Pancreas (tissue), 10 donors: Measurements from ENCODE around the gene GALNT3. TPM values are rescaled to one million over a fixed set of nuclear protein-coding genes. Genes with fewer than 3 reads are reported as not detected.

Experiments
- ATAC-seq, 4 donors: fragments of 200-7000 bp; cut with Tn5 transposase; one replicate each; pipeline versions ENCODE4 v1.8.0 to v1.9.1; 2020; ENCODE audit warnings: mild to moderate bottlenecking in 4 of 4, moderate library complexity in 4 of 4
- DNase-seq, 6 donors: peaks; one replicate each; pipeline ENCODE4 v3.0.0-alpha.2; 2020
- FAIRE-seq: peaks from 2 replicates; lab custom pipeline; 2012; peaks lifted over from hg19 to GRCh38; lab: Jason Lieb, UNC
- H3K27ac ChIP-seq, 4 donors: fragments of 200-600 bp; sonication (generic); 1 replicate in 3 of 4; 2 replicates in 1 of 4; pipeline versions ENCODE4 v1.5.0 to v1.8.0; 2020
- H3K27me3 ChIP-seq, 4 donors: fragments of 200-600 bp; one replicate each; pipeline ENCODE4 v1.8.0; 2021
- H3K36me3 ChIP-seq, 3 donors: fragments of 200-600 bp; sonication (generic) in 1 of 3; one replicate each; pipeline versions ENCODE4 v1.5.0 to v1.8.0; 2020 to 2021
- H3K4me1 ChIP-seq, 3 donors: fragments of 200-600 bp; one replicate each; pipeline ENCODE4 v1.8.0; 2021
- H3K4me3 ChIP-seq, 4 donors: fragments of 200-600 bp; sonication (generic) in 2 of 4; one replicate each; pipeline versions ENCODE4 v1.5.0 to v1.8.0; 2020 to 2021
- H3K9me3 ChIP-seq, 4 donors: fragments of 200-600 bp; one replicate each; pipeline ENCODE4 v1.8.0; 2021
- WGBS, 2 donors: extraction: QIAGEN DNeasy Blood & Tissue Kit; methylation state at CpG; one replicate each; pipeline ENCODE4 v1.1.7; 2013; 5-methylcytosine and 5-hydroxymethylcytosine counted together
- intact Hi-C, 3 donors: fragments of 100-400 bp; cut with DNase I; formaldehyde crosslinking; loops; one replicate each; pipeline versions ENCODE4 v1.11.1 to v1.14.2; 2022
- polyA plus RNA-seq, 2 donors: library from polyadenylated mRNA; stranded (reverse); fragments of 200-250 nt; gene quantifications; one replicate each; pipeline ENCODE4 v1.2.3, GENCODE V29; 2013
- total RNA-seq, 6 donors: library from RNA; stranded (reverse); fragmentation: NEBNext Ultra II Directional in 4 of 6; extraction: Animal tissue kit (Norgen Biotek cat#: 25700) in 4 of 6; gene quantifications; one replicate each; pipeline versions ENCODE4 v1.2.1 to v1.2.4, GENCODE V29; 2021 to 2023
- TF ChIP-seq, protein P1 (sequence below), 4 donors: fragments of 200-600 bp; sonication (generic) in 3 of 4; IDR thresholded peaks; one replicate each; pipeline versions ENCODE4 v1.5.0 to v1.8.0; 2021; ENCODE audit warnings: antibody characterized with exemption in 4 of 4
- donor health status: healthy with polysubstance abuse.
- donor health status: DM: no; HTN: no; CAD: no; lungs with moderate emphysema.
- donor health status: DM: no; HTN: no; CAD: no.
- donor health status: control.
- donor health status: control.
- donor health status: Bipolar disorder and iron deficiency.
- donor health status: DM: yes; HTN: yes; CAD: no.
- donor health status: DM: no; HTN: no; CAD: no.
- donor health status: DM: no; HTN: no; CAD: no.
- donor health status: DM: yes; HTN: yes; CAD: no.

Gene GALNT3
- total and polyA plus RNA-seq, 8 donors: 13.2 to 34.4 (median 20.4) TPM

DNA sequence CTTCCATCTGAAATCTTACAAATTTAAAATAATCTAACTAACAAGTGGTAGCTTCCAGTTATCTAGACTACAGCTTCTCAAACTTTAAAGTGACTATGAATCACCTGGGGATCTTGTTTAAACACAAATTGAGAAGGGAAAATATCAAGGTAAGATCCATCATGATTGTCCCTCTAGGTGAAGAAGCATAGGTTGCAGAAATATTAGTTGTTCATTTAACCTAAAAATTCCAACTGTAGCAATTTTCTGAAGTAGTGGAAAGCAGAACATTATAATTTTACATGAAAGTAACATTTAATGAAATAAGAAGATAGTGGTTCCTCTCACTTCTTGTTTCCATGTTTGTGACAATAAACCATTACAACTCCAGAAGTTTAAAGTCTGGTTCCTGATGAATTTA is 17.3 kb downstream of the GALNT3 start:
- Histone ChIP-seq H3K36me3 (no peaks in the 10 kb centered on the region), H3K27me3 (no peaks in the 10 kb centered on the region), H3K4me3 (no peak overlapping the region), H3K9me3 (no peaks in the 10 kb centered on the region), H3K4me1 (peaks cover 16 to 42% (median 19%) of the 10 kb centered on the region in 3 donors), H3K27ac (peak overlapping the region in 1 of 4 donors; percentile 9)
- no peak for FAIRE-seq
- no peak for DNase-seq
- intact Hi-C loops: no loop called here
- ATAC-seq: no peak
- TF ChIP-seq, protein P1, sequence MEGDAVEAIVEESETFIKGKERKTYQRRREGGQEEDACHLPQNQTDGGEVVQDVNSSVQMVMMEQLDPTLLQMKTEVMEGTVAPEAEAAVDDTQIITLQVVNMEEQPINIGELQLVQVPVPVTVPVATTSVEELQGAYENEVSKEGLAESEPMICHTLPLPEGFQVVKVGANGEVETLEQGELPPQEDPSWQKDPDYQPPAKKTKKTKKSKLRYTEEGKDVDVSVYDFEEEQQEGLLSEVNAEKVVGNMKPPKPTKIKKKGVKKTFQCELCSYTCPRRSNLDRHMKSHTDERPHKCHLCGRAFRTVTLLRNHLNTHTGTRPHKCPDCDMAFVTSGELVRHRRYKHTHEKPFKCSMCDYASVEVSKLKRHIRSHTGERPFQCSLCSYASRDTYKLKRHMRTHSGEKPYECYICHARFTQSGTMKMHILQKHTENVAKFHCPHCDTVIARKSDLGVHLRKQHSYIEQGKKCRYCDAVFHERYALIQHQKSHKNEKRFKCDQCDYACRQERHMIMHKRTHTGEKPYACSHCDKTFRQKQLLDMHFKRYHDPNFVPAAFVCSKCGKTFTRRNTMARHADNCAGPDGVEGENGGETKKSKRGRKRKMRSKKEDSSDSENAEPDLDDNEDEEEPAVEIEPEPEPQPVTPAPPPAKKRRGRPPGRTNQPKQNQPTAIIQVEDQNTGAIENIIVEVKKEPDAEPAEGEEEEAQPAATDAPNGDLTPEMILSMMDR (IDR thresholded peaks at IDR 0.05): no peak

DNA sequence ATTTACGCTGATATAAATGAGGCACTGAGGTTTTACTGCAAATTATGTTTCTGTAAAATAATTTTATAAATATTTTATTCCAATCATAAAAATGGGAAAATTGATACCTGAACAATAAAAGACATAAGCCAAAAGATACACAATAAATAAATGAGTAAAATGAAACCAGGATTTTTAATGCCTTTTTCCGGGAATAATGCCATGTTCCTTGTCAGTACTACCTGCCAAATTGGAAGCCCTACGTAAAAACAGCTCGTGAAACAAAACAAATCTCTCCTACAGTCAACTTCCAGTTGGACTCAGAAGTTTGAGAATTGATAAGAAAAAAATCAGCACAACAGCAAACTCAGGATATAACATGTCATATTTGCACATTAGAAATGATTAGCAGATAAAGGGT is 18.0 kb downstream of the GALNT3 start:
- peak overlapping the region in 2 of 4 donors; percentile 9 to 12 for H3K27ac ChIP-seq
- peaks cover 16 to 42% (median 19%) of the 10 kb centered on the region in 3 donors for H3K4me1 ChIP-seq
- H3K4me3 ChIP-seq: no peak overlapping the region
- FAIRE-seq (peak; percentile 17), DNase-seq (no peak), ATAC-seq (peak; percentile 57 to 74 (median 68))
- TF ChIP-seq, protein P1 (IDR thresholded peaks at IDR 0.05): no peak
- no peaks in the 10 kb centered on the region for H3K36me3 ChIP-seq
- intact Hi-C loops: no loop called here
- no peaks in the 10 kb centered on the region for H3K27me3 ChIP-seq
- no peaks in the 10 kb centered on the region for H3K9me3 ChIP-seq
- 17 to 23% methylated on average over 4 of the region's 4 CpGs for WGBS, 2 donors

DNA sequence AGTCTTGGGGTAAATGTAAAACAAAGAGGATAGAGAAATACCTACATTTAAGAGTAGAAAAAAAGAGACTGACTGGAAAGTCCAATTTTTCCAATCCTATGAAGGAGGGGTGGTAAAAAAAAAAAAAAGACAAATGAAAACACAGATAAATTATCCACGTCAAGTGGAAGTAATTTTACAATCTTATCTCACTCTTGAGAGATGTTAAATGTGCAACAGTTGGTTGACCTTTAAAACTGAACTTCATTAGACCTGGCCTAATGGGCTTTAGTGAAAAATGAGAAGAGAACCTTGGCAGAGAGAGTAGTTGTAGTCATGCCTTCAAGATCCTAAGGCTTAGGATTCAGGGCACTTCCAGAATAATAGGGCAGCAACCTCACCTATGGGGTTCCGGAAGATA is 20.4 kb downstream of the GALNT3 start:
- ATAC-seq (no peak), FAIRE-seq (no peak), DNase-seq (no peak)
- TF ChIP-seq, protein P1 (IDR thresholded peaks at IDR 0.05): no peak
- Histone ChIP-seq H3K27me3 (no peaks in the 10 kb centered on the region), H3K9me3 (no peaks in the 10 kb centered on the region), H3K27ac (no peak overlapping the region), H3K4me3 (no peak overlapping the region), H3K36me3 (no peaks in the 10 kb centered on the region), H3K4me1 (peaks cover 23 to 43% (median 29%) of the 10 kb centered on the region in 3 donors)
- 54 to 55% methylated on average over 2 of the region's 2 CpGs for WGBS, 2 donors
- intact Hi-C loops: no loop called here

DNA sequence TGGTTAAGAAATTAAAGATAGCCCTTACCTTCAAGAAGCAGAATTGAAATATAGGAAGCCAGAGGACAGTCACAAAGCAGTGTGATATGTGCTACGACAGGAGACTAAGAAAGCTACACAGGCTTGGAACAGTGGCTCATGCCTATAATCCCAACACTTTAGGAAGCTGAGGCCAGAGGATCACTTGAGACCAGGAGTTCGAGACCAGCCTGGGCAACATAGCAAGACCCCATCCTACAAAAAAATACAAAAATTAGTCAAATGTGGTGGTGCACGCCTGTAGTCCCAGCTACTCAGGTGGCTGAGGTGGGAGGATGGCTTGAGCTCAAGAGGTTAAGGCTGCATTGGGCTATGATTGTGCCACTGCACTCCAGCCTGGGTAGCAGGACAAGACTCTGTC is 21.9 kb downstream of the GALNT3 start:
- intact Hi-C loops: no loop called here
- peaks cover 18 to 40% (median 33%) of the 10 kb centered on the region in 3 donors for H3K4me1 ChIP-seq
- TF ChIP-seq, protein P1 (IDR thresholded peaks at IDR 0.05): no peak
- ATAC-seq (no peak), DNase-seq (no peak), FAIRE-seq (no peak)
- H3K36me3 ChIP-seq: no peaks in the 10 kb centered on the region
- H3K27me3 ChIP-seq: no peaks in the 10 kb centered on the region
- WGBS, 2 donors: 96 to 99% methylated on average over 3 of the region's 3 CpGs
- H3K27ac ChIP-seq: no peak overlapping the region
- H3K4me3 ChIP-seq: no peak overlapping the region
- H3K9me3 ChIP-seq: no peaks in the 10 kb centered on the region

DNA sequence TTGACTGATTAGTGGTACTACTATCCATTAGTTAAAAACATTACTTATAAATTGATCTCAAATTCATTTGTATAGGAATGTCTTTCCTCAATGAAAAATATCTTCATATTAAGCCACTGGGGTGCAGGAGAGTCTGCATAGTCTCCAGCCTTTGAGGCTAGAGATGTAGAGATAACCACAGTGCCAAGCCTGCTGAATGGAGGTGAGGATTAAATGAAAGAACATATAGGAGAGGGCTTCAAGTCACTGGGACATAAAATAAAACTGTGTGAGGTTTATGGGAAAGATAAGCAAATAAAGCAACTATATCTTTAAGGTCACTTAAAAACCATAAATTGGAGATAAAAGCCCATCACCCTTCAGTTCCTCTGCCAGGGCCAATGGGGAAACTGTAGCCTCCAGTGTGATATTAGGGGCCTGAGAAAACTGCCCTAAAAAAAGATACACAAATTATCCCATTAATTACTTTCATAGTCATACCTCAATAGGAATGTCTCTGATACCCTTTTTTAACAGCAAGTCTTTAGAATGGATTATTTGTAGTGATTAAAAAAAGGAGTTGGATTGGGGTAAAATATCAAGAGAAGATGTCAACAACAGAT is 27.6 kb downstream of the GALNT3 start:
- ATAC-seq: peak in 3 of 4 donors; percentile 60 to 72 (median 69)
- no peaks in the 10 kb centered on the region for H3K9me3 ChIP-seq
- intact Hi-C loops: no loop called here
- no peak overlapping the region for H3K4me3 ChIP-seq
- H3K27ac ChIP-seq: peak overlapping the region in 2 of 4 donors; percentile 35 to 42
- FAIRE-seq: no peak
- no peaks in the 10 kb centered on the region for H3K27me3 ChIP-seq
- TF ChIP-seq, protein P1 (IDR thresholded peaks at IDR 0.05): no peak
- no peak for DNase-seq
- no peaks in the 10 kb centered on the region for H3K36me3 ChIP-seq
- peaks cover 27 to 67% (median 55%) of the 10 kb centered on the region in 3 donors for H3K4me1 ChIP-seq
